Central memory CD8-positive, alpha-beta T cell (primary cell): ENCODE results near the gene KCNT1.

Experiments
- ATAC-seq: fragments of 150-1000 bp; cut with Tn5 transposase; replicated peaks from 2 replicates; pipeline ENCODE4 v1.10.0; 2022; ENCODE audit warnings: mild to moderate bottlenecking, moderate FRiP score, moderate number of reproducible peaks; ENCODE audit not compliant: poor library complexity, severe bottlenecking; ENCODE audit errors: extremely low read depth
- DNase-seq, 2 donors: peaks; one replicate each; pipeline ENCODE4 v3.0.0; 2021; ENCODE audit warnings: low spot score in 2 of 2
- H3K27ac Mint-ChIP-seq: one replicate; pipeline ENCODE4 v1.8.0; 2022; ENCODE audit warnings: low read depth, mild to moderate bottlenecking, moderate library complexity, mixed read lengths
- H3K27me3 Mint-ChIP-seq: one replicate; pipeline ENCODE4 v1.8.0; 2022; ENCODE audit warnings: mixed read lengths
- H3K36me3 Mint-ChIP-seq: one replicate; pipeline ENCODE4 v1.8.0; 2022; ENCODE audit warnings: mild to moderate bottlenecking, moderate library complexity, mixed read lengths; ENCODE audit not compliant: insufficient read depth
- H3K4me1 Mint-ChIP-seq: one replicate; pipeline ENCODE4 v1.8.0; 2022; ENCODE audit warnings: mixed read lengths
- H3K4me3 Mint-ChIP-seq: one replicate; pipeline ENCODE4 v1.8.0; 2022; ENCODE audit warnings: mild to moderate bottlenecking, moderate library complexity, mixed read lengths
- H3K9me3 Mint-ChIP-seq: one replicate; pipeline ENCODE4 v1.8.0; 2022; ENCODE audit warnings: mixed read lengths

KCNT1 gene

DNA sequence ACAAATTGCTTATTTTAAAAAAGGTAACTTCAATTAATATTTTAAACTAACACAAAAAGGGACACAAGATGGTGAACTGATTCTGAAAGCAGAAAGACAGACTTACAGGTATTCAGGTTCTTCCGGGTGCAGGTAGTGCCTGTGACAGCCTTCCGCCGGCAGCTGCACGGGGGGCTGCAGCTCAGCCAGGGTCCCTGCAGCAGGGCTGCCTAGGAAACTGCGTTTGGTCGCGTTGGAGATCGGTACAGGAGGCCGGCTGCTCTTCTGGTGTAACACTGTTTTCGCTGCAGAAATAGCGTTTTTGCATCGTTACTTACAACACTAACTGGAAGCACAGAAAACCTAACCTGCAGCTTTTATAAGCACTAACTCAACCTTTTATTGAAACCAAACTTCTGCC lies 125.3 kb downstream of the KCNT1 start:
- DNase-seq (no peak), ATAC-seq (no peak)
- H3K27ac Mint-ChIP-seq: no peak overlapping the region
- no peaks in the 10 kb centered on the region for H3K27me3 Mint-ChIP-seq
- peaks cover 22% of the 10 kb centered on the region for H3K36me3 Mint-ChIP-seq
- no peak overlapping the region for H3K4me3 Mint-ChIP-seq
- peaks cover 5% of the 10 kb centered on the region for H3K9me3 Mint-ChIP-seq
- peaks cover 11% of the 10 kb centered on the region for H3K4me1 Mint-ChIP-seq

DNA sequence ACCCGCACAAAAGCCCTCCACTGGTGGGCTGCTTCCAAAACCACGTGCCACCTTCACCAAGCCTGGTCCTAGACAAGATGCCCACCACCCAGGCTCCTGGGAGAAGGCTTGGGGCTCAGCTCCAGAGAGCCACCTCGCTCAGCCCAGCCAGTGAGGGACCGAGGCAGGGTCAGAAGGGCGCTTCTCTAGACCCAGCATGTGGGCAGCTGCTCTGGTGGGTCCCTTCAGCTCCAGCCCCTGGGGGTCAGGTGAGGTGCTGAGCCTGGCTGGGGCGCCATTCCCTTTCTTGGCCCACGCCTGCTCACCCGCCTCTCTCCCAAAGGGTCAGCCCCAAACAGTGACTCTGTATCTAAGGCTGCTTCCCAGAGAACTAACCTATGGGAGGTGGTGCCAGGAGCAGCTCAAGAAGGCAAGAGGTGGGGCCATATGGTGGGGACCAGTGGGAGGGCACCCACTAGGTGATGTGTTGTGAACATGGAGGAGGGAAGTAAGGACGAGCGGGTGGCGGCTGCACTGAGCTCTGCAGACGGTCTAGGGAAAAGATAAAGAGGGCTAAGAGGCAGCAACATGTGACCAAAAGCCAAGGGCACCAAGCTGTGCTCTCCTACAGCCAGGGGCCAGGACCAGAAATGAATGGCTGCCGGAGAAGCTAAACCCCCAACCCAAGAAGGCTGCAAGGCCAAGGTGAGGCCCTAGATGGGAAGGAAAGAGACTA lies 126.0 kb downstream of the KCNT1 start:
- peaks cover 5% of the 10 kb centered on the region for H3K9me3 Mint-ChIP-seq
- no peak overlapping the region for H3K4me3 Mint-ChIP-seq
- ATAC-seq: no peak
- no peak overlapping the region for H3K27ac Mint-ChIP-seq
- no peaks in the 10 kb centered on the region for H3K27me3 Mint-ChIP-seq
- peaks cover 11% of the 10 kb centered on the region for H3K4me1 Mint-ChIP-seq
- DNase-seq: no peak
- peaks cover 15% of the 10 kb centered on the region for H3K36me3 Mint-ChIP-seq

DNA sequence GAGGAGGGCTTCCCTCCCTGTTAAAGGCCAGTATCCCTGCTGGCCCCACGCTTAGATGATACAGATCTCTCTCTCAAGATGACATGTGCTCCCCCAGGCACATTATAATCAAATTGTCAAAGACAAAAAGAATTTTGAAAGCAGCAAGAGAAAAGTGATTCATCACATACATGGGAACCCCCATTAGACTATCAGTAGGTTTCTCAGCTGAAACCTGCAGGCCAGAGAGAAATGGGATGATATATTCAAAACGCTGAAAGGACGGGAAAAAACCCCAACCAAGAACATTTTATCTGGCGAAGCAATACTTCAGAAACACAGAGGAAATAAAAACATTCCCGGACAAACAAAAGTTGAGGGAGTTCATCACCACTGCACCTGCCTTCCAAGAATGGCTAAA lies 126.7 kb downstream of the KCNT1 start:
- Mint-ChIP-seq H3K9me3 (peaks cover 5% of the 10 kb centered on the region), H3K27ac (no peak overlapping the region), H3K4me1 (peaks cover 11% of the 10 kb centered on the region), H3K4me3 (no peak overlapping the region), H3K36me3 (peaks cover 10% of the 10 kb centered on the region), H3K27me3 (no peaks in the 10 kb centered on the region)
- ATAC-seq (no peak), DNase-seq (no peak)

DNA sequence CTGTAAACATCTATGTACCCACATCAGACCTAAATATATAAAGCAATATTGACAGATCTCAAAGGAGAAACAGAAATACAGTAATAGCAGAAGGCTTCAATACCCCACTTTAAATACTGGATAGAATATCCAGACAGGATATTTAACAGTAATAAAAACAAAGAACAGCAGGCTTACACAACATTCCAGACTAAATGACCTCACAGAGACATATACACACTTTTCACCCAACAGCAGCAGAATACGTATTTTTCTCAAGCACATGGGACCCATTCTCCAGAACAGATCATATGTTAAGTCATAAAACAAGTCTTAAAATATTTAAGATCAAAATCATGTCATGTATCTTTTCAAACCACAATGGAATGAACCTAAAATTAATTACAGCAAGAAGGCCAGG lies 128.5 kb downstream of the KCNT1 start:
- Mint-ChIP-seq H3K9me3 (peaks cover 5% of the 10 kb centered on the region), H3K4me1 (peaks cover 4% of the 10 kb centered on the region), H3K4me3 (no peak overlapping the region), H3K36me3 (no peaks in the 10 kb centered on the region), H3K27ac (no peak overlapping the region), H3K27me3 (no peaks in the 10 kb centered on the region)
- DNase-seq (no peak), ATAC-seq (no peak)

DNA sequence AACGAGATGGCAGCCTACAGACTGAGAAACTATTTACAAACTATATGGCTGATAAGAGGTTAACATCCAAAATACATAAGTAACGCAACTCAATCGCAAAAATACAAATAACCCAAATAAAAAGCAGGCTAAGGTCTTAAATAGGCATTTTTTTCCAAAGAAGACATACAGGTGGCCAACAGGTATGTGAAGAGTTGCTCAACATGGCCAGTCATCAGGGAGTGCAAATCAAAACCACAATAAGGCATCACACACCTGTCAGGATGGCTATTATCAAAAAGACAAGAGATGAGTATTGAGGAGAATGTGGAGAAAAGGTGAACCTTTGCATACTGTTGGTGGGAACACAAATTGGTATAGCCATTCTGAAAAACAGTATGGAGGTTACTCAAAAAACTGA lies 131.9 kb downstream of the KCNT1 start:
- Mint-ChIP-seq H3K9me3 (peaks cover 5% of the 10 kb centered on the region), H3K27me3 (no peaks in the 10 kb centered on the region), H3K4me3 (no peak overlapping the region), H3K4me1 (no peaks in the 10 kb centered on the region), H3K27ac (no peak overlapping the region), H3K36me3 (no peaks in the 10 kb centered on the region)
- ATAC-seq (no peak), DNase-seq (no peak)

DNA sequence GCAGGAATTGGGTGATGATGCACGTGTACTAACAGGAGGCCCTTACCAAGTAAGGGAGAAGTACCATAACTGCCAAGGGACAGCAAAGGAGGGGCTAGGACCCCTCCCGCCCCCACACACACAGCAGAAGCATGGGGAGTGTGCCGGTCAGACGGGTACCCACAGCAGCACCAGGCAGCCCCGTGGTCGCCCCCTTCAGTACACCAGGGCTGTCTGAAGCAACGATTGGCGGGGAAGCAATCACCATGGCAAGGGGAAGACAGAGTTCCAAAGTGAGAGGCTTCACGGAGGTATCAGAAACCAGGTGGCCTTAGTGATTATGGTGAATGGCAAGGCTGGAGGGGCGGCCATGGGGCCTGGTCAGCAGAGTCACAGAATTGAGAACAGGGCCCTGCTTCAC lies 133.1 kb downstream of the KCNT1 start:
- ATAC-seq (no peak), DNase-seq (no peak)
- Mint-ChIP-seq H3K4me3 (no peak overlapping the region), H3K9me3 (no peaks in the 10 kb centered on the region), H3K27me3 (no peaks in the 10 kb centered on the region), H3K36me3 (no peaks in the 10 kb centered on the region), H3K27ac (no peak overlapping the region), H3K4me1 (no peaks in the 10 kb centered on the region)

DNA sequence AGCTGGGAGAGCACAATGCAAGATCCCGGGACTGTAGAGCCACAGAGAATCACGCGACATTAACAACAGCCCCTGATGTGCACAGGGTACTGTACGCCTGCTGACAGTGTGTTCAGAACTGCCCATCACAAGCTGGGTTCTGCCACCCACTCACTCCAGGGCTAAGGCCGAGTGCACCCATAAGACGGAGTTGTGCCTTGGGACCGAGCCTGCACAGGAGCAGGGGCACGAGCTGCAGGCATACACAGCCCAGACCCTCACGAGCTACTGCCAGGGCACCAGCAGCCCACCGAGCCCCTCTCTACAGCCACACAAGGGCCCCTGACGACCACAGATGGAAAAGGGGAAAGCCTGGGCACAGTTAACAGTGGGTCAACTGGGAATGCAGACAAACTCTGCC lies 137.5 kb downstream of the KCNT1 start:
- no peaks in the 10 kb centered on the region for H3K36me3 Mint-ChIP-seq
- H3K9me3 Mint-ChIP-seq: peaks cover 8% of the 10 kb centered on the region
- H3K4me1 Mint-ChIP-seq: peaks cover 8% of the 10 kb centered on the region
- ATAC-seq (no peak), DNase-seq (no peak)
- H3K27me3 Mint-ChIP-seq: no peaks in the 10 kb centered on the region
- no peak overlapping the region for H3K27ac Mint-ChIP-seq
- no peak overlapping the region for H3K4me3 Mint-ChIP-seq

DNA sequence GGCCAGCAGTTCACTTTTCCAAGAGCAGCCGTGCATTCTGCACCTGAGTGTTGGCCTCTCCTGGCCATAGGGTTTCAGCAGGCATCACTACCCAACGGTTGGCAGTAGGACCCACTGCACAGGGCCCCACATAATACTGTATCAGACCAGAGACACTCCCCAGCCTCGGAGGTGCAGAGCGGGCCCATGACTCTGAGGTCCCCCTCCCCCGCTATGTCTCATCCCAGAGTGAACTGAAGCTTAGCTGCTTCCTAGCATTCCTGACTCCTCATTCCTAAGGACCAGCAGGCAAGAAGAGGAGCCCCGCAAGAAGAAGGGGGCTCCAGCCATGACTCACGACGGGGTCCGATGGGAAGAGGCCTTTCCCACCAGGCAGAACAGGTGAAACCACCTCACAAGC lies 138.1 kb downstream of the KCNT1 start:
- Mint-ChIP-seq H3K27me3 (no peaks in the 10 kb centered on the region), H3K9me3 (peaks cover 10% of the 10 kb centered on the region), H3K27ac (no peak overlapping the region), H3K4me1 (peaks cover 14% of the 10 kb centered on the region), H3K4me3 (no peak overlapping the region), H3K36me3 (no peaks in the 10 kb centered on the region)
- no peak for DNase-seq
- no peak for ATAC-seq

DNA sequence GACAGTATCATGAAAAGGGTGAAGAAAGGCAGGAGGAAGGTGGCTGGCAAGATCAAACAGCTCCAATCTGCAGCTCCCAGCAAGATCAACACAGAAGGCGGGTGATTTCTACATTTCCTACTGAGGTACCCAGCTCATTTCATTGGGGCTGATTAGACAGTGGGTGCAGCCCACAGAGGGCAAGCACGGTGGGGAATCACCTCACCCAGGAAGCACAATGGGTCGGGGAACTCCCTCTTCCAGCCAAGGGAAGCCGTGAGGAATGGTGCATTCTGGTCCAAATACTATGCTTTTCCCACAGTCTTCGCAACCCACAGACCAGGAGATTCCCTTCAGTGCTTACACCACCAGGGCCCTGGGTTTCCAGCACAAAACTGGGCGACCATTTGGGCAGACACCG lies 138.6 kb downstream of the KCNT1 start:
- H3K27me3 Mint-ChIP-seq: no peaks in the 10 kb centered on the region
- H3K27ac Mint-ChIP-seq: no peak overlapping the region
- peaks cover 10% of the 10 kb centered on the region for H3K9me3 Mint-ChIP-seq
- DNase-seq (no peak), ATAC-seq (no peak)
- peaks cover 17% of the 10 kb centered on the region for H3K4me1 Mint-ChIP-seq
- H3K36me3 Mint-ChIP-seq: peaks cover 3% of the 10 kb centered on the region
- no peak overlapping the region for H3K4me3 Mint-ChIP-seq
